Testis (tissue), 2 donors: Measurements from ENCODE around the gene ATRNL1.

ENCODE experiments used
- CTCF ChIP-seq, 3 experiments: fragments of 450-650 bp in 2 of 3; fragments of 200-600 bp in 1 of 3; sonication (generic) in 1 of 3; IDR thresholded peaks; one replicate each; pipeline ENCODE4 v1.5.1; 2016 to 2019; ENCODE audit warnings: antibody characterized with exemption in 3 of 3, mild to moderate bottlenecking in 2 of 3, moderate library complexity in 1 of 3
- POLR2A ChIP-seq: fragments of 450-650 bp; IDR thresholded peaks from one replicate; pipeline ENCODE4 v1.6.1; 2017; ENCODE audit warnings: antibody characterized with exemption, mild to moderate bottlenecking, moderate library complexity

DNA sequence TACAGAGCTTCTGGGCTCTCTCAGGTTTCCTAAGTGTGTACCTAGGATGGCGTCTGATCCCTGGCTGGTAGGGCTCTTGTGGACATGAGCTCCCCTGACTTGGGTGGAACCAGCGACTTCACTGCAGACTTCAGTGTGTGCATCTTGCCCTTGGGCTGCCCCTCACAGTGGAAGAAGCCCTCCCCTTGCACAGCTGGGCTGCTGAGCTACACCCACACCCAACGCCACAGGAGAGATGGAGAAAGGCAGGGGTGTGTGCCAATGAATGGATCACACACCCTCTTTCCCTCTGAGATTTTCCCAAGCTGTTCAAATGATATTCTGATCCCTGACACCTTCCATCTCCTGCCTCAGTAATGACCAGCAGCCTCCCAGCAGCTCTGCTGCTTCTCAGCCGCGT is 883.2 kb downstream of the ATRNL1 start:
- TF ChIP-seq POLR2A (no peak), CTCF (IDR thresholded peaks at IDR 0.05) (no peak)
